ENCODE measurements around the gene EPAS1. TPM values are rescaled to one million over a fixed set of nuclear protein-coding genes. Genes with fewer than 3 reads are reported as not detected.

EPAS1 gene
- total RNA-seq, 1 donor from 2014 or later: 205 TPM

DNA sequence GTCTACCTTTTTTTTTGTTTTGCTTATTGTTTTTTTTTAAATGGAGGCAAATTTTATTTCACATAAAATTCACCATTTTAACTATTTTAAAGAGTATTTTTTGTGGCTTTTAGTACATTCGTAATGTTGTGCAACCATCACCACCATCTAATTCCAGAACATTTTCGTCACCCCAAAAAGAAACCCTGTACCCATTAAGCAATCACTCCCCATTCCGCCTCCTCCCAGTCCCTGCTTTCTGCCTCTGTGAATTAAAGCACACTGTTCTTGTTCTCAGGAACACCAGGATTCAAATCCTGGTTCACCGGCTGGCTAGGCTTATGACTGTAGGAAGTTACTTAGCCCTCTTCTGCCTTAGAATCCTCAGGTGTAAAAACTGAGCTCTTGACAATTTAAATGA lies 36.9 kb upstream of the EPAS1 start:
- H3K4me1 ChIP-seq: peaks cover 51% of the 10 kb centered on the region

DNA sequence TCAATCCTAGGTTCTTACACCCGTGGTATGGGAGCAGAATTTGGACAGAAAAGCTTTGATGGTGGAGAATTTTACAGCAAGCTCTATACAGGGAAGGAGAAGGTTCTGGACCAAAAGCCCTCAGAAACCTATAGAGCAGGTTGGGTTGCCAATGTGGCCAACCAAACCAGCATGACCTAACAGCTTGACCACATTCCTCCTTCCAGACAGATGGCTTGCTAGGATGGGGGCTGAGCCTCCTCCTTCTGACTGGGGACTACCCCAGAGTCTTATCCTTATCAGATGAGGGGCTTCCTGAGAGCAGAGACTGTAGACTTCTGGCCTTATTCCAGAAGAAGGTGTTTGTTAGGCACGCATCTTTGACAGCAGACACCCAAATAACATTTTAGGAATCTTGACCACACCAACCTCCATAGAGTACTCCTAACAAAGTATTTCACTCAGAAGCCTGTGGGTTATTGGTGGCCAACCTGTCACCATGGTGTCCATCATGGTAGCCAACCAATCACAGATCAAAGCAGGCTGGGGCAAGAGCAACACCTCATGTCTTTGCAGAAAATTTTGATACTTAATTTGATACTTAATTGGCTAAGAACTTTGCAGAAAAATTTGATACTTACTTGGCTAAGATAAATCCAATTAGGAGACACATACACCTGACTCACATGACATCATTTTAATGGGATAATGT lies 34.8 kb upstream of the EPAS1 start:
- Histone ChIP-seq H3K27me3 (ENCODE audit: low read depth) (no peaks in the 10 kb centered on the region), H3K27ac (replicated peaks) (no peak overlapping the region), H3K9me3 (replicated peaks) (no peaks in the 10 kb centered on the region), H3K36me3 (no peaks in the 10 kb centered on the region), H3K4me3 (no peak overlapping the region), H3K4me1 (peaks cover 49% of the 10 kb centered on the region)
- intact Hi-C loops (cut with micrococcal nuclease): no loop called here
- DNase-seq: no peak
- TF ChIP-seq CTCF (IDR thresholded peaks at IDR 0.05; ENCODE audit: borderline replicate concordance): no peak

More for the DNA sequence above, 36.9 kb upstream of the EPAS1 start:
- Histone ChIP-seq H3K27me3 (ENCODE audit: low read depth) (no peaks in the 10 kb centered on the region), H3K4me3 (no peak overlapping the region), H3K9me3 (replicated peaks) (no peaks in the 10 kb centered on the region), H3K27ac (replicated peaks) (peak overlapping the region; percentile 75), H3K36me3 (no peaks in the 10 kb centered on the region)
- DNase-seq: no peak
- TF ChIP-seq CTCF (IDR thresholded peaks at IDR 0.05; ENCODE audit: borderline replicate concordance): no peak
- intact Hi-C loops (cut with micrococcal nuclease): no loop called here

- no peak overlapping the region for H3K27ac ChIP-seq (replicated peaks)
- intact Hi-C loops (cut with micrococcal nuclease): no loop called here
- H3K36me3 ChIP-seq: no peaks in the 10 kb centered on the region
- H3K4me1 ChIP-seq: peaks cover 49% of the 10 kb centered on the region
- no peak for TF ChIP-seq CTCF (IDR thresholded peaks at IDR 0.05; ENCODE audit: borderline replicate concordance)
- no peaks in the 10 kb centered on the region for H3K27me3 ChIP-seq (ENCODE audit: low read depth)
- no peaks in the 10 kb centered on the region for H3K9me3 ChIP-seq (replicated peaks)
- no peak overlapping the region for H3K4me3 ChIP-seq
- DNase-seq: no peak
These were observed 33.9 kb upstream of the EPAS1 start for GRCh38 chr2:46263347-46263746.

- Histone ChIP-seq H3K9me3 (replicated peaks) (no peaks in the 10 kb centered on the region), H3K4me3 (no peak overlapping the region), H3K27ac (replicated peaks) (no peak overlapping the region), H3K4me1 (peaks cover 49% of the 10 kb centered on the region), H3K36me3 (no peaks in the 10 kb centered on the region), H3K27me3 (ENCODE audit: low read depth) (no peaks in the 10 kb centered on the region)
- TF ChIP-seq CTCF (IDR thresholded peaks at IDR 0.05; ENCODE audit: borderline replicate concordance): no peak
- DNase-seq: no peak
- intact Hi-C loops (cut with micrococcal nuclease): no loop called here
These were observed 32.8 kb upstream of the EPAS1 start for GRCh38 chr2:46264447-46264846.

GRCh38 chr2:46266134-46266533 lies 31.1 kb upstream of the EPAS1 start:
- intact Hi-C loops (cut with micrococcal nuclease): no loop called here
- peaks cover 49% of the 10 kb centered on the region for H3K4me1 ChIP-seq
- H3K36me3 ChIP-seq: no peaks in the 10 kb centered on the region
- H3K27me3 ChIP-seq (ENCODE audit: low read depth): no peaks in the 10 kb centered on the region
- peak overlapping the region; percentile 77 for H3K27ac ChIP-seq (replicated peaks)
- no peaks in the 10 kb centered on the region for H3K9me3 ChIP-seq (replicated peaks)
- DNase-seq: no peak
- H3K4me3 ChIP-seq: no peak overlapping the region
- TF ChIP-seq CTCF (IDR thresholded peaks at IDR 0.05; ENCODE audit: borderline replicate concordance): no peak

Measured in left ventricle myocardium inferior (tissue), 1 donor.